NCI-H82 (cell line): ENCODE results near the gene BSN.

Source experiments
- DNase-seq: peaks from one replicate; lab custom pipeline; 2025; lab: John Stamatoyannopoulos, UW

BSN gene

DNA sequence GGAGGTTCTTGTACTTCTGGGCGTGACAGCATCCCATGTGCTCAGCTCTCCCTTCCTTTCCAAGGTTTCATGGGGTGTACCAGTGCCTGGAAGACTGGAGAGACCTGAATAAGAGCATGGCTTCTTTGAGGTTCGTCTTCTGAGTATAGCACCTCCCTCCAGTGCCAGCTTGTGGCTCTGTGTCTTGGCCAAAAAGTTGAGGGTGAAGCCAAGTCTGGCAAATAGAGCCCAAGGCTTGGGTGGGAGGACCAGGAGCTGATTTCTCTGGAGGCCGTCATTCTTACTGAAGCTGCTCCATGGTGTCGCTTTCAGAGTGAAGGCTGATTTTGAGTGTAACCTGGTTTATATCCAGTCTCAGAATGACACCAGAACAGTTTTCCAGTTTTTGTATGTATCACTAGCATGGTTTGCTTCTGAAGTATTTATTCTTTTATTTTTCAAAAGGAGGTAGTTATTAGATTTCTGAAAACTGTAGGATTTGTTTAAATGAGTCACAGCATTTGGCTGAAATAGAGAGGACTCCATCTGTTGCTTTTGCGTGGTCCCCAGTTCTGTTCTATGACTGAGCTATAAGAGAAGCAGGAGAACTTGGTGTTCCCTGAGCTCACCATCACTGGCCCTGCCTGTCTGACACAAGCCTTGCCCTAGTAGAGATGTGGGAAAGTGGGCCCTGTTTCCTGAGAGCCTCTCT is 47.2 kb downstream of the BSN start:
- DNase-seq, result no peak

DNA sequence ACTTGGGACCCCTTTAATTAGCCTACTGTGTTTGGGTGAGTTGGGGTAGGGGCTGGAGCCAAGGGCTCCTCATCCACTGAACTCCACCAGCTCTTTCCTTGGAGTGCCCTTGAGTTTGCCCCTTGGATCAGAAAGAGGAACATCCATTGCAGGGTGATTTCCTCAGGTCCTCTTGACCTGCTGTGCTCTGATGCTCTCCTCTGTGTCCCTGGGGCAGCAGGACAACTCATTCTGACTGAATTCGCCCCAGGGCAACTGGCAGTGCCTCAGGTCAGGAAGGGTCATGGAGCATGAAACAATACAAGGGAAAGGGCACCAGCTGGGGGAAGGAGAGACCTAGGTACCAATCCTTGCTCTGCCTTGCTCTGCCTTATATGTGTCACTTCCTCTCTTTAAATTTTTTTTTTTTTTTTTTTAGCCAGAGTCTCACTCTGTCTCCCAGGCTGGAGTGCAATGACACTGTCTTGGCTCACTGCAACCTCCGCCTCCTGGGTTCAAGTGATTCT is 47.8 kb downstream of the BSN start:
- no peak for DNase-seq

DNA sequence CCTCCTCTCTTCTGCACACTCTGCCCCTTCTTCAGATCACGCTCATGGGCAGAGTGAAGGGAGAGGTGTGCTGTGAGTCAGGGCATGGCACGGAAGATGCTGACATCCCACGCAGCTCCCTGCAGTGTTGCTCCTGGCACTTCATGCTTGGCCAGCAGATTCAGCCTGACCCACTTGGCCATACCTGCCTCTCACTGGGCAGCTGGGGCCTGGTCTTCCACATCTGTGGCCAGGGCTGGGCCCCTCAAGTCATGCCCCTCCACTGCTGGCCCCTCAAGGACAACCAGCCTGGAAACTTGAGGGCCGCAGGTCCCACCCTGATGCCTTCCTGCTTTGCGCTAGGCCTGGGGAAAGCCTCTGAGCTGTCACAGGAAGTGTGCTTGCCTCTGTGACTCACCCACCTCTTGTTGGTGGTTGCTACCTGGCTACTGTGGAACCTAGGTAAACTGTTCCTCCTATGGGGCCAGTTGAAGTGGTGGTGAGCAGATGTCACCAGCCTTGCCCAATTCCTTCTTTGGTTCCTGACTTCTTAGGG is 48.7 kb downstream of the BSN start:
- DNase-seq, result no peak

DNA sequence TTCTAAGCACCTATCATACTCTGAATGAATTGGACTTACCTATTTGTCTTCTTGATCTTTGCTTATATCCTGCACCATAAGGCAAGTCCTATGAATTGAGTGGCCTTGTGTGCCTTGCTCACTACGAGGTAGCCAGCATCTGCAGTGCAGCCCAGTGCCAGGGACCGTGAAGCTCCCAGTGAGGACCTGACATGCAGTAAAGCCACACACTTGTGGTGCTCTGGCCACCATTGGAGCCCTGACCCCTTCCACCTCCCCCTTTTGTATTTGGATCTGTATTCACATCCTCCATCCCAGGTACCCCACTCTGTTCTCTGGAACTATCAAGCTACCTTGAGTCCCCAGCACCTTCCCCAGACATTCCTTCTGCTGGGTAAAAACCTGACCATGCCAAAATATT is 52.1 kb downstream of the BSN start:
- no peak for DNase-seq

DNA sequence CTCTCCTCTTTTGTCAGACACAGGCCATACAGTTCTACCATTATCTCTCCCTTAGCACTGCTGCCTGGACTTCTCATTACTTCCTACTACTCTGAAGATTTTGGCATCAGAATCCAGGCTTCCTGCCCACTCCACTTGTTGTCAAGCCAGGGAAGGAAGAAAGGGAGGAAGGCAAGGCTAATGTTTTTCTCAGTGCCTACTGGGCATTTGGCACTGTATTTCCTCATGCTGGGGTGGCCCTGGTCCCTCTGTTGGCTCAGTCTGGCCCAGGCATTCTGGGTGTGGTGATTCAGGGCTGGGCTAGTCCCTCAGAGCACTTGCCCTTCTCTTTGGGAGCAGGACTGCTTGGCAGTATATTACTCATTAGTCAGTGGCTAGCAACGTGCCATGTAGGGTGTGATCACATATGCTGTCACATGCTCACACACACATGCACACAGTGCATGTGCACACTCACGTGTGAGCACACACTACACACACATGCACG is 52.9 kb downstream of the BSN start:
- DNase-seq, result no peak

DNA sequence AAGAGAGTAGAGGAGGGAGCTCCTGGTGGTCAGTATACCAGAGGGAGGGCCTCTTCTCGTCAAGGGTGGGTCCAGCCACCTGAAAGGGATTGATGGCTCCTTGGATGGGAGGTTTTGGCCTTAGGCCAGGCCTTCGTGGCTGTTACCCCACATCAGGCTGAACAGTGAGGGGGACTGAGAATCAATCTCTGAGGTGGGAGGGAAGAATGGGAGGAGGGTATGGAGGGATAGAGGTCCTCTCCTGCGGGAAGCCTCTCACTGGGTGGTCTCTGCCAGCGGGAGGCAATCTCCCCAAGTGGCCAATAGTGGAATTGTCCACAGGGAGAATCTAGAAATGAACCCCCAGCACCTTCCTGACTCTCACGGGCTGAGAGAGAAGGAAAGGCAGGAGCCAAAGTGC is 53.5 kb downstream of the BSN start:
- no peak for DNase-seq

DNA sequence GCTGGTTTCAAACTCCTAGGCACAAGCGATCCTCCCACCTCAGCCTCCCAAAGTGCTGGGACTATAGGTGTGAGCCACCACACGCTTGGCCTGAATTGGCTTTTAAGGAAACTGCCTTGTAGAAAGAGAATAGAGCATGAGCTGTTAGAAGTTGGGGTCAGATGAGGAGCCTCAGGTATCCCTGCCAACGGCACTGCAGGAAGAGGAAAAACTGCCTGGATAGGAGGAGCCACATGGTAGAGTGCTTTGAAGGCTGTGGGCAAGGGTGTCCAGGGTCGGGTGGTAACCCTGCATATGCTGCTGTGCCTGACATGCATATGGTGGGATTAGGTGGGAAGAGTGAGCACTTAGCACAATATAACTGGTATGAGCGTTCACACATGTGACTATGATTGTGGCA is 55.0 kb downstream of the BSN start:
- DNase-seq, result no peak

DNA sequence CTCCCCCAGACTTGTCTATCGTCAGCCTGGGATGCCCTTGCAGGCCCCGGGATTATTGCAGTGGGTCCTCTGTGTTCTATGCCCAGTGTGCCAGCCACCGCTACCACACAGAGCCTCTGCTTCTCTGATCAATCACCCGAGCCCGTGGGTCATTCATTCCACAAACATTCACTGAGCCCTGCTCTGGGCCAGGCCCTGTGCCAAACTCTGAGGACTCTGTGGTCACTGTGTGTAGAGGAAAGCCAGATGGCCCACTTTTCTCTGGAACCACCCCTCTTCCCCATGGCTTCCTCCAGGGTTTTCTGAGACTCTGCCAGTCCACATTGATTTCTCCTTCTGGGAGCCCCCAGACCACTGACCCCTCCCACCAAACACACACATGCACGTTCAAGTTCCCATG is 55.5 kb downstream of the BSN start:
- no peak for DNase-seq

DNA sequence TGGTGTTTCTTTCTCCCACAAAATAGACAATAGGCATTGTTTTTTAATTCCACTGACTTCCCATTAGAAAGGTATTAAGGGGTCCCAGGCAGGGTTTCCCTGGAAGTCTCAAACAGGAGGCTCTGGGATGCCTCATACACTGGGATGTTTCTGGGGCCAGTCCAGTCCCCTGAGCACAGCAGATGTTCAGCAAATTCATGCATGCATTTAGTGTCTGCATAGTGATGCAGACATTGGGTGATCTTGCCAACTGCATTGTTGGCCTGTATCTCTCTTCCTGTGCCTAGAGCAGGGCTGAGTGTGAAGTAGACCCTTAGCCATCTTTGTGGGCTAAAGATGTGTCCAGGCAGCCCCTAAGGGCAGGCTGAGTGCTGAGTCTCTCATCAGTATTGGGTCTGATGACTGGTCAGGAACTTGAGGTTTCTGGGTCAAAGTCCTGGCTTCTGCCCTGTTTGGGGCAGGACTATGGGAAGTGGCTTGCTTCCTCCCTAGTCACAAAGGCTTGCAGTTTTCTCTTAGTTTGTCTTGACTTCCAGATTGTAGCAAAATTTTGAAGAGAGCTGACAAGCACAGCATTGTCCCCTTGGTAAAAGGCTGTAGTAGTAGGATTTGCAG is 56.5 kb downstream of the BSN start:
- no peak for DNase-seq

DNA sequence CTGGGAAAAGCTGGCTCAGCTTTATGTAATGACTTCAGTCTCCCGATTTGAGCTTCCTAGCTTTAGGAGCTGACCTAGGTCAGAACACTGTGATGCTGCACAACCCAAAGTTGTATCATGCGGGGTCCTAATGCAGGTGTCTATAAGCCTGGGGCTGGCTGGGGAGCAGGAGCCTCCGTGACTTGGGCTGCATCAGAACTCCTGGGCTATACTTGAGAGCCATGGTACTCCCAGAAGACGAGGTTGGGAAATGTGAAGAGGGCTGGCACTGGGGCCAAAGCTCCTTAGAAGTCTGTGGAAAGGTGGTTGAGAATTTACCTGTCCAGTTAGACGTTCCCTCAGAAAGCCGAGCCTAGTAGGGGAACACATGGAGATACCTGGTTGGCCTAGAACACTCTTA is 57.0 kb downstream of the BSN start:
- no peak for DNase-seq

DNA sequence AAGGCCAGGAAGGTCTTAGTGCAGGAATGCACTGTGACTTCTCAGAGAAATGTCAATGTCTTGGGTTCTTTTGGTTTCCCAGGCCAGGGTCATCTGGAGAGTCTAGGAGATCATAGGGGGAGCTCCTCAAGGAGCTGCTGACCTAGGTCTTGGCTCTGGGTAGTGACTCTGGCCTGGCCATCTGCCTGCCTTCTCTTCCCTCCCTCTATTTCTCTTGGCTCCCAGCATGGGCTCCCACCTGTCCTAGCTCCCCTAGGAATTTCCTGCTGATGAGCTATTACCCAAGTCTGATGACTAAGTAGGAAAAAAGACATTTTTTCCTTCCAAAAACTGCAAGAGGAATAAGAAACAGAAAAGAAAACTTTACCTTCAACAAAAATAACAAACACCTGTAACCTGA is 57.4 kb downstream of the BSN start:
- no peak for DNase-seq

DNA sequence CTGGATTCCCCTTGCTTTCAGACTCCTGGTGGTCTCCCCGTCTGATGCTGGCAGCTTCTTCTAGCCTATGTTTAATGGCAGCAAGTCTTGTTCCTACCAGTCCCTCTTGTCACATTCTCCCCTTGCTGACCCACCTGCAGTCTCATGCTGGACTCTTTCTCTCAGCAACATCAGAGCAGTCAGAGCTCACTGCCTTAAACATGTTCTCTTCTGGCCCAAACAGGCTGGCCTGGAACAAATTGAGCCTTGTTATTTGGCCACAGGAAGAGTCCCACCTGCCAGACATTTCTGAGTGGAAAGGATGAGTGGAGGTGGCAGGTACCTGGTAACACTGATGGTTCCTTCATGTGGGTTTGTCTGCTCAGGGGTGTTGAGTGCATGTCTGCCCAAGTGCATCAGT is 60.7 kb downstream of the BSN start:
- DNase-seq, result no peak

DNA sequence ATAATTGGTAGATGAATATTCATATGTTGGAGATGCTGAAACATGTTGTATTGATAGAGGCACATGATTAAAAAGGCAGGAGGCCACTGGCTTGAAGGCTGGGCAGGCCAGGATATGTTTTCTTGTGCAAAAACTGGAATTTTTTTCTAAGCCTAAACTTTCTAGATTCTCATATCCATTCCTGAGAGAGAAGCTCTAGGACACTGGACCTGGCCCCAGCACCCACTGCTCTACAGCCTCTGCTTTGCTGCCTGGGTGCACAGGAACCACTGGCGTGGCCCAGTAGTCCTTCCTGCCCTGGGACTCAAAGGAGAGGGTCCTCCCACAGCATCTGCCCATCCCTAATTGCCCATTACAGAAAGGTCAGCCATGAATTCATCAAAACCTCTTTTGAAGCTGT is 61.8 kb downstream of the BSN start:
- DNase-seq, result no peak

DNA sequence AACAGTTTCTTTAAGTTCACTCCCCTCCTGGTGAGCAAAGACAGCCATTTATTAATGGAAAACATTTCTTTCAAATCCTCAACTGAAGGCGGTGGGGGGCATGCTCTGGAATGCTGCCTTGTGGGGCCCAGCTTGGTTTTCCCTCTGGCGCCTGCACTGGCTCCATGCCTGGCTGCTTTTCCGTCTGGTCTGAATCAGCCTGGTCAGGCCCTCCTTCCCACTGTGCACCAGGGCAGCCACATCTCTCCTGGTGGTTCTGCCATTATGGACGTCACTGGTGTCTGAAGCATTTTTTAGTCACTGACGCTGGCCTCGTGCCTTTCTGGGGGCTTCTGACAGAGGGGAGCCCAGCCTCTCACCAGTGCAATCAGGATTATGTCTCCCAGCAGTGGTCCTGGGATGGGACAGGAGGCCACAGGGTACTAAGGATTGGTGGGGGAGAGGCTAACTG is 62.2 kb downstream of the BSN start:
- DNase-seq, result no peak

DNA sequence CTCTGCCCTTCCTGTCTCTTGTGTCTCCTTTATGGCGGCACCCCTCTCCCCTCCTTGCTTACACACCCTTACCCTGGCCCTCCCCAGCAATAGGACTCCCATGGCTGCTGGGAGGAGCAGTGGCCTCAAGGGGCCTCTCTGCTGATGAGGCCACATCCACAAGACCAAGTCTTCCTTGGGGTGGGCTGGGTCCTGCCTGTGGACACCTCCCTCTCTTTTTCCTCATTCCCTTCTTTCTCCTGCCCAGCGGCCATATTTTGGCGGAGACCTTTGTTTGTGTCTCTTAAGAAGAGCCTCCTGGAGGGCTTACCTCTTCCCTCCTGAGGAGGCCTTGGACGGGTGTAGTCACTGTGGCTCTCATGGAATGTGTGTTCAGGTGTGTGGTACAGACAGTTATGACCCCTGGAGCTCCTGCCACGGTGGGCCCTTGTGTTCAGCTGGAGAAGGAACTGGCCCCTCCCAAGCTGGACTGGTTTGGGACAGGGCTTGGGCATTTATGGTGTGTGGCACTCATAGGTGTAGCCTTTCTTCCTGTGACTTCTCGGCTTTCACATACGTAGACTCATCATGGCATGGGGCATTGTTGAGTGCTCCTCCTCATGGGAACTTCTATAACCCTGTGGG is 63.2 kb downstream of the BSN start:
- no peak for DNase-seq

DNA sequence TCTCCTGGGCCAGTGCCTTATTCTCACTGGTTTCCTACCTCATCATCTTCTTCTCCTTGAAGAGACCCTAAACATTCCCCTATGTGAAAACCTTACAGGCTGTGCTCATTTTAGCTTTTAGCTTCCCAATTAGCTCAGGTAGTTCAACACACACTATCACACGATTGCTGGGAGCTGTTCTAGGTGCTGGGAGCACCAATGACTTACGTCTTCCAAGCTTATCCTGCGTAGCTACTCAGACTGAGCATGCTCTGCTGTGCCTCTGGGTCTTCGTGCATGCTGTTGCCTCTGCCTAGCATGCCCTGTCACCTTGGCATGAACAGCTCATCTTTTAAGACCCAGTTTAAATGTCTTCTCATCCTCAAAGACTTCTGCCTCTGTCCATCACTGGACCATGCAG is 64.1 kb downstream of the BSN start:
- no peak for DNase-seq

DNA sequence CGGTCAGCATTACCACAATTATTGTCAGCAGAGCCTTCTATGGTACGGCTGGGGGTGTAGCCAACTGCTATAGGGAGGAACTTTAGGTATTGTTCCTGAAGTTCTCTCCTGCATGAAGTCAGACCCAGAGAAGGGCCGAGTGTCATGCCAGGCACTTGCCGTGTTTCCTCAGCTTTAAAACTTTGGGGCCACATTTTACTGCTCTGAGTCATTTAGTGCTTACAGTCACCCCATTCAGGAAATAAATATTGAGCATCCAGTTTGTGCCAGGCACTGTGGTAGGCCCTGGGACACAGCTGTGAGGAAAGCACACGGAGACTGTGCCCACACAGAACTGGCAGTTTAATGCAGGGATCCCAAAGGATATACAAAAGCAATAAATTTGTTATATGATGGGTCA is 65.4 kb downstream of the BSN start:
- DNase-seq, result no peak

DNA sequence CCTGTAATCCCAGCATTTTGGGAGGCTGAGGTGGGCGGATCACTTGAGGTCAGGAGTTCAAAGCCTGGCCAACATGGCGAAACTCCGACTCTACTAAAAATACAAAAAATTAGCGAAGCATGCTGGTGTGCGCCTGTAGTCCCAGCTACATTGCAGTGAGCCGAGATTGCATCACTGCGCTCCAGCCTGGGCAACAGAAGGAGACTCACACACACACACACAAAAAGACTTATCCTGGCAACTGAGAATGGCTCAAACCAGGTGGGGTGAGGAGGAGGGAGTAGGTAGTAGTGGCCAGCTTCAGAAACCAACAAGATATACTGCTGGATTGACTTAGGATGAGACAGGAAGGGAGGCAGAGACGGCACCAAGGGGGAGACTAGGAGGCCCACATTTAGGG is 66.5 kb downstream of the BSN start:
- DNase-seq, result no peak

DNA sequence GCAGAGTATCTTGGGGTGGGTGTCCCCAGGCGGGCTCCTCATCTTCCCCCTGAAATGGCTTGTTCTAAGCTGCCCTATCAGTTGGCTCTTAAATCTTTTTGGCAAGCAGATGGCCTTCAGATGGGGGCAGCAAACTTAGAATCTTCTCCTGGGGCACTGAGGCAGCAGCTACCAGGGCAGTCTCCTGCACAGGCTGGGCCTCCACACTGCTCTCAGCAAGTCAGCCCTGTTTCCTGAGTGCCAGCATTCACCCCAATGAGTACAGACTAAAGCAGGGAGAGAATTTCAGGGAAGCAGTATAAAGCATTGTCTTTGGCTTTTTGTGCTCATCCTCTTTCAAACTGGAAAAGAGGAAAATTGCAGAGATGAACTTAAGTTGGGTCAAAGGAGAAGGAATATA is 68.8 kb downstream of the BSN start:
- DNase-seq, result no peak

DNA sequence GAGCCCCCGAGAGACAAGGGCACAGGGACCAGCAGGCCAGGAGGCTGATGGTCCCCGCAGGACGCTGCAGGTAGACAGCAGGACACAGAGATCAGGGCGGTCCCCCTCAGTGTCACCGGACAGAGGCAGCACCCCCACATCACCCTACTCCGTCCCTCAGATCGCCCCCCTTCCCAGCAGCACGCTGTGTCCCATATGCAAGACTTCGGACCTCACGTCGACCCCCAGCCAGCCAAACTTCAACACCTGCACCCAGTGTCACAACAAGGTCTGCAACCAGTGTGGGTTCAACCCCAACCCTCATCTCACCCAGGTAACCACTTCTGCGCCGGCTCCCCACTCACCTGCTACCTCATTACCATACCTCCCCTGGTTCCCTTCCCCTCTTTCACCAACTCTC is 70.8 kb downstream of the BSN start:
- DNase-seq, result no peak

DNA sequence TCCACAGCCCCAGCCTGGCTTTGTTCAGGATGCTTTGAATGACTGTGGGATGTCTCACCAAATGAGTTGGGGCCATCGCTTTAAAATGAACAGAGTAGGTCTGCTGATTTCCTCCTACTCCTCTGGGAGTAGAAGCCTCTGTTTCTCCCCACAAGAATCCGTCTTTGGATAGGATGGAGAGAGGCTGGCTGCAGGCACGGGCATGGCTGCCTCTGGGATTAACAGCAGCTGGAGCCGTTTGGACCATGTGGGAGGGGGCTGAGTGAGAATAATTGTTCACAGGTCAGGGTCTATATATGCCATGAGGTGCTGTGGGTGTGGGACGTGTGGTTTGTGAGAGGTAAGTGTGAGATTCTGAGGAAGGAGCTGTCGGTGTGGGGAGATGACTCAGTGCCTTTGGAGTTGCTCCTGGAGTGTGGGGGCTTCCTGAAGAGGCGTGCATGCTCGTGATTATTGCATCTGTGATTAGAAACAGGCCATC is 71.9 kb downstream of the BSN start:
- no peak for DNase-seq

DNA sequence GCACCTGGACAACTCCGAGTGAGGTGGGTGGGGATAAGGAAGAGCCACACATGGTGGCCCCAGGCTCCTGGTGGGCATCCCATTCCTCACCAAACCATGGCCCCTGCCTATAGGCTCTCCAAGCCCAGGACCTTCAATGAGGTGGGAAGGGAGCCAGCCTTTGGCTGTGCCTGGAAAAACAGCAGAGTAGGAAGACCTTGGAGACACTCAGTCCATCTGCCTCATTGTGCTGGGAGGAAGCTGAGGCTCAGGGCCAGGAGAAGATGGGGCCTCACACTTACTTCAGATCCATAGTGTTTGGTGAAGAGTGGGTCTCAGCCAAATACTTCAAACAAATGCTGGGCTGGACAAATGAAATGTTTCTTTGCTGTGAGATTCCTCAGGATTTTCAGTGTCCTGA is 72.5 kb downstream of the BSN start:
- DNase-seq, result no peak

DNA sequence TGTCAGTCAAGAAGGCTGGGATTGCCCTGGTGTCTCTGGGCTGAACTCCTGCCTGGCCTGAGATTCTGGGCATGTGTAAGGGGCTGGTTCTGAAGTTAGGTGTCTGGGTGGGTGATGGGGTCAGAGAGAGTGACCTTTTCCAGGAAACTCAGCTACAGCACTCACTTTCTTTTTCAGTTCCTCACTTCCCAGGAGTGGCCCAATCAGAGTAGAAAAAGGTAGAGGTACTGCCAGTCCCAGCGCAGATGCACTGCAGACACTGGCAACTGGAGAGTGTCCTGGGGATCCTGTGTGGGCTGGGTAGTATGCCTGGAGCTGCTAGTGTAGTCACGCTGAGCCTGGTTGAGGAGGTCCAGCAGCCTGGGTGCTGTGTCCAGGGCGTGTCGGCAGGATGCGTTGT is 73.4 kb downstream of the BSN start:
- no peak for DNase-seq
